ENCODE data around the gene PML.
"Not testable (repeated sequence)": the region's sequence is repeated elsewhere in the genome, so short reads cannot be mapped to it uniquely, and the experiment has no call there.

DNA sequence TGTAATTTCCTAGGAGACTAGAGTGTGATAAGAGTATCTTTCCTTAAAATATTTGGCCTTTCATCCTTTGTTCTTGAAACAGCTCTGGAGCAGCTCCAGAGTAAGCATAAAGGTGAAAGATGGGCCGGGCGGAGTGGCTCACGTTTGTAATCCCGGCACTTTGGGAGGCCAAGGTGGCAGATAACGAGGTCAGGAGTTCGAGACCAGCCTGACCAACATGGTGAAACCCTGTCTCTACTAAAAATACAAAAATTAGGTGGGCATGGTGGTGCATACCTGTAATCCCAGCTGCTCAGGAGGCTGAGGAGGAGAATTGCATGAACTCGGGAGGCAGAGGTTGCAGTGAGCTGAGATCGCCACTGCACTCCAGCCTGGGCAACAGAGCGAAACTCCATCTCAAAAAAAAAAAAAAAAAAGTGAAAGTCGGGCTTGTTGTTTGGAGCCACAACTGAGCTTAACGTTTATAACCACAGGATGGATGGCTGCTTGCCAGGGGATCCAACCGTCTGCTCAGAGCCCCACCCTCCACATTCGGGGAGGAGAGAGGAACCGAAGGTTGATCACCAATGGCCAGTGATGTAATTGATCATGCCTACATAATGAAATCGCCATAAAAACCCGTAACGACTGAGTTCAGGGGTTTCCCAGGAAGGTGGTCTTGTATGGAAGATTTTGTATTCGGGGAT is 18.9 kb upstream of the PML start:
- not testable (repeated sequence) for TF ChIP-seq CTCF (IDR thresholded peaks at IDR 0.05 in 8 of 11, conservative IDR thresholded peaks at IDR 0.05 in 3 of 11); POLR2A (IDR thresholded peaks at IDR 0.05)
